T-helper 1 cell treated with Interleukin-12 subunit alpha and Interleukin-12 subunit beta and Interleukin-4 antibody, amounts not matched to agents 30 ng/mL and 1 ng/mL, for 36 hours (primary cell): Measurements from ENCODE around the gene WDTC1. TPM values are rescaled to one million over a fixed set of nuclear protein-coding genes. Genes with fewer than 3 reads are reported as not detected.

ENCODE experiments used
- intact Hi-C: fragments of 100-400 bp; cut with micrococcal nuclease; formaldehyde crosslinking; loops from one replicate; pipeline ENCODE4 v1.15.1; 2024
- total RNA-seq: library from RNA; stranded (reverse); gene quantifications from 2 replicates; pipeline ENCODE4 v1.2.3, GENCODE V29; 2022

Gene WDTC1
- total RNA-seq, 1 donor from 2014 or later, result 31.6 TPM

GRCh38 chr1:27300341-27301051 is 66.1 kb downstream of the WDTC1 start:
- intact Hi-C loops, result loop anchor here (1.0 to 2.0 kb wide), 6 partner anchors 42 to 362 kb away; partner anchors contain the start of gene SYTL1

GRCh38 chr1:27301052-27301422 is 66.6 kb downstream of the WDTC1 start:
- intact Hi-C loops, result loop anchor here (1.0 to 2.0 kb wide), 6 partner anchors 42 to 362 kb away; partner anchors contain the start of gene SYTL1

- intact Hi-C loops, result loop anchor here (1.0 to 2.0 kb wide), 6 partner anchors 41 to 361 kb away; partner anchors contain the start of gene SYTL1
Measured at GRCh38 chr1:27301582-27302199, 67.3 kb downstream of the WDTC1 start.

GRCh38 chr1:27302612-27303011 is 68.2 kb downstream of the WDTC1 start:
- intact Hi-C loops, result no loop called here

- intact Hi-C loops, result no loop called here
Measured at GRCh38 chr1:27303509-27303908, 69.1 kb downstream of the WDTC1 start.

- intact Hi-C loops, result no loop called here
Measured at GRCh38 chr1:27306071-27306470, 71.6 kb downstream of the WDTC1 start.

GRCh38 chr1:27306892-27307761 is 72.7 kb downstream of the WDTC1 start:
- intact Hi-C loops, result no loop called here

- intact Hi-C loops, result no loop called here
Measured at GRCh38 chr1:27307874-27308598, 73.6 kb downstream of the WDTC1 start.

- intact Hi-C loops, result no loop called here
Measured at GRCh38 chr1:27314169-27314568, 79.7 kb downstream of the WDTC1 start.

- intact Hi-C loops, result no loop called here
Measured at GRCh38 chr1:27314737-27315136, 80.3 kb downstream of the WDTC1 start.

- intact Hi-C loops, result no loop called here
Measured at GRCh38 chr1:27316860-27317259, 82.4 kb downstream of the WDTC1 start.

GRCh38 chr1:27318136-27318535 is 83.7 kb downstream of the WDTC1 start:
- intact Hi-C loops, result no loop called here

GRCh38 chr1:27318596-27318995 is 84.2 kb downstream of the WDTC1 start:
- intact Hi-C loops, result no loop called here

- intact Hi-C loops, result loop anchor here (1.0 to 5.0 kb wide), 11 partner anchors 21 to 890 kb away; partner anchors contain the start of genes AHDC1, DHDDS, FAM76A and GPR3
Measured at GRCh38 chr1:27321813-27322568, 87.6 kb downstream of the WDTC1 start, which contains the start of gene TMEM222. Gene TMEM222, plus strand, starts transcription at chr1:27322163. Its CDS starts 35 bp downstream, at chr1:27322198.

GRCh38 chr1:27322569-27323240 is 88.3 kb downstream of the WDTC1 start:
- intact Hi-C loops, result loop anchor here (1.0 to 5.0 kb wide), 11 partner anchors 21 to 890 kb away; partner anchors contain the start of genes AHDC1, DHDDS, FAM76A and GPR3

GRCh38 chr1:27325286-27325685 is 90.9 kb downstream of the WDTC1 start:
- intact Hi-C loops, result no loop called here

- intact Hi-C loops, result no loop called here
Measured at GRCh38 chr1:27327964-27328363, 93.5 kb downstream of the WDTC1 start.

GRCh38 chr1:27330786-27331185 is 96.4 kb downstream of the WDTC1 start:
- intact Hi-C loops, result no loop called here

GRCh38 chr1:27331426-27331825 is 97.0 kb downstream of the WDTC1 start:
- intact Hi-C loops, result no loop called here
